CD14-positive monocyte (primary cell): ENCODE results near the gene ELAVL2. TPM values are rescaled to one million over a fixed set of nuclear protein-coding genes. Genes with fewer than 3 reads are reported as not detected.

Experiments used
- DNase-seq, 3 donors: peaks; one replicate each; pipeline ENCODE4 v3.0.0-alpha.2; 2011 to 2022
- H2AFZ ChIP-seq: 2 replicates; pipeline ENCODE4 v1.6.0; 2012; ENCODE audit warnings: mild to moderate bottlenecking, low read depth, low read length, inconsistent platforms; ENCODE audit not compliant: insufficient read depth, poor library complexity, severe bottlenecking
- H3K27ac ChIP-seq, 2 donors: 1 replicate in 1 of 2; 2 replicates in 1 of 2; pipeline ENCODE4 v1.5.1; 2012 to 2013; ENCODE audit warnings: low read length in 2 of 2, control low read depth in 1 of 2, inconsistent platforms in 1 of 2, low read depth in 1 of 2, mild to moderate bottlenecking in 1 of 2
- H3K27me3 ChIP-seq, 2 donors: one replicate each; pipeline versions ENCODE4 v1.6.0 to v1.6.1; 2011 to 2013; ENCODE audit warnings: low read length in 2 of 2; ENCODE audit not compliant: control insufficient read depth in 2 of 2, insufficient read depth in 2 of 2
- H3K36me3 ChIP-seq, 2 donors: replicated peaks in 1 of 2; 1 replicate in 1 of 2; 2 replicates in 1 of 2; pipeline versions ENCODE4 v1.5.1 to v1.6.1; 2012 to 2013; ENCODE audit warnings: low read length in 2 of 2, control low read depth in 1 of 2, inconsistent platforms in 1 of 2, mild to moderate bottlenecking in 1 of 2; ENCODE audit not compliant: insufficient read depth in 2 of 2, control insufficient read depth in 1 of 2
- H3K4me1 ChIP-seq, 2 donors: 1 replicate in 1 of 2; 2 replicates in 1 of 2; pipeline versions ENCODE4 v1.5.1 to v1.6.1; 2012 to 2013; ENCODE audit warnings: low read length in 2 of 2, control low read depth in 1 of 2, inconsistent platforms in 1 of 2, mild to moderate bottlenecking in 1 of 2, moderate library complexity in 1 of 2; ENCODE audit not compliant: insufficient read depth in 2 of 2, control insufficient read depth in 1 of 2
- H3K4me2 ChIP-seq: replicated peaks from 2 replicates; pipeline ENCODE3; 2012; ENCODE audit warnings: low read length, moderate library complexity, mild to moderate bottlenecking; ENCODE audit not compliant: poor library complexity, severe bottlenecking; ENCODE audit errors: extremely low read depth
- H3K4me3 ChIP-seq, 3 experiments: fragments of 200-600 bp in 1 of 3; sonication (generic) in 1 of 3; replicated peaks in 1 of 3; 1 replicate in 2 of 3; 2 replicates in 1 of 3; pipeline ENCODE4 v1.5.1; 2011 to 2013; ENCODE audit warnings: low read length in 3 of 3, mild to moderate bottlenecking in 3 of 3, control low read depth in 2 of 3, low read depth in 2 of 3, inconsistent platforms in 1 of 3, moderate library complexity in 1 of 3
- H3K79me2 ChIP-seq: 2 replicates; pipeline ENCODE4 v1.6.0; 2012; ENCODE audit warnings: mild to moderate bottlenecking, control low read depth, inconsistent platforms, low read length, moderate library complexity; ENCODE audit not compliant: insufficient read depth
- H3K9ac ChIP-seq: 2 replicates; pipeline ENCODE4 v1.6.0; 2017; ENCODE audit warnings: low read length, mild to moderate bottlenecking; ENCODE audit not compliant: insufficient read depth, poor library complexity, severe bottlenecking
- H3K9me3 ChIP-seq, 2 donors: replicated peaks in 1 of 2; 1 replicate in 1 of 2; 2 replicates in 1 of 2; pipeline versions ENCODE4 v1.5.1 to v1.6.1; 2012 to 2013; ENCODE audit warnings: low read length in 2 of 2, control low read depth in 1 of 2; ENCODE audit not compliant: control insufficient read depth in 1 of 2, insufficient read depth in 1 of 2
- H4K20me1 ChIP-seq: 2 replicates; pipeline ENCODE4 v1.6.0; 2012; ENCODE audit warnings: mild to moderate bottlenecking, low read length, control low read depth, moderate library complexity; ENCODE audit not compliant: insufficient read depth
- H3K27ac Mint-ChIP-seq, 7 donors: one replicate each; pipeline ENCODE4 v1.8.0; 2020; ENCODE audit warnings: mild to moderate bottlenecking in 7 of 7, mixed read lengths in 7 of 7, moderate library complexity in 6 of 7, inconsistent platforms in 2 of 7
- H3K27me3 Mint-ChIP-seq, 3 donors: one replicate each; pipeline ENCODE4 v1.8.0; 2021 to 2022; ENCODE audit warnings: low read depth in 3 of 3, mild to moderate bottlenecking in 3 of 3, mixed read lengths in 3 of 3, moderate library complexity in 3 of 3, inconsistent platforms in 1 of 3
- H3K36me3 Mint-ChIP-seq, 2 donors: one replicate each; pipeline ENCODE4 v1.8.0; 2020; ENCODE audit warnings: mixed read lengths in 2 of 2, inconsistent platforms in 1 of 2, mild to moderate bottlenecking in 1 of 2
- H3K4me1 Mint-ChIP-seq: one replicate; pipeline ENCODE4 v1.8.0; 2020; ENCODE audit warnings: mild to moderate bottlenecking, mixed read lengths
- H3K4me3 Mint-ChIP-seq, 2 donors: one replicate each; pipeline ENCODE4 v1.8.0; 2020; ENCODE audit warnings: mild to moderate bottlenecking in 2 of 2, mixed read lengths in 2 of 2, moderate library complexity in 1 of 2
- H3K9me3 Mint-ChIP-seq, 7 donors: one replicate each; pipeline ENCODE4 v1.8.0; 2020 to 2022; ENCODE audit warnings: mixed read lengths in 7 of 7, mild to moderate bottlenecking in 6 of 7, moderate library complexity in 6 of 7, inconsistent platforms in 2 of 7
- WGBS: methylation state at CpG from one replicate; pipeline ENCODE4 v1.1.5; 2013; ENCODE audit warnings: missing lambda C conversion rate; ENCODE audit not compliant: insufficient coverage; 5-methylcytosine and 5-hydroxymethylcytosine counted together
- intact Hi-C, 2 donors: fragments of 100-400 bp; cut with micrococcal nuclease; formaldehyde crosslinking; loops; one replicate each; pipeline versions ENCODE4 v1.15.0 to v1.15.1; 2023
- polyA plus RNA-seq, 3 donors: library from polyadenylated mRNA; depleted of rRNA in 1 of 3; unstranded in 2 of 3; stranded (reverse) in 1 of 3; fragments of 300-500 nt in 2 of 3; fragments of >200 nt in 1 of 3; fragmentation: Illumina TruSeq in 2 of 3; gene quantifications; 1 replicate in 2 of 3; 2 replicates in 1 of 3; pipeline ENCODE4 v1.2.3, GENCODE V29; 2012 to 2021
- TF ChIP-seq, protein P1 (sequence below): fragments of 200-600 bp; IDR thresholded peaks from one replicate; pipeline ENCODE4 v1.8.0; 2022; ENCODE audit warnings: antibody characterized with exemption, mild to moderate bottlenecking

The ELAVL2 gene
- polyA plus RNA-seq, 3 donors: not detected

- H3K4me2 ChIP-seq: no peak overlapping the region
- H3K27me3 ChIP-seq: no peaks in the 10 kb centered on the region
- H3K4me3 ChIP-seq: no peak overlapping the region
- H3K36me3 Mint-ChIP-seq: no peaks in the 10 kb centered on the region
- no peaks in the 10 kb centered on the region for H3K4me1 ChIP-seq
- H3K9me3 Mint-ChIP-seq: peaks cover 0 to 5% (median 2%) of the 10 kb centered on the region in 7 donors
- H3K4me1 Mint-ChIP-seq: no peaks in the 10 kb centered on the region
- H3K27me3 Mint-ChIP-seq: no peaks in the 10 kb centered on the region
- no peak overlapping the region for H3K27ac Mint-ChIP-seq
- TF ChIP-seq, protein P1, sequence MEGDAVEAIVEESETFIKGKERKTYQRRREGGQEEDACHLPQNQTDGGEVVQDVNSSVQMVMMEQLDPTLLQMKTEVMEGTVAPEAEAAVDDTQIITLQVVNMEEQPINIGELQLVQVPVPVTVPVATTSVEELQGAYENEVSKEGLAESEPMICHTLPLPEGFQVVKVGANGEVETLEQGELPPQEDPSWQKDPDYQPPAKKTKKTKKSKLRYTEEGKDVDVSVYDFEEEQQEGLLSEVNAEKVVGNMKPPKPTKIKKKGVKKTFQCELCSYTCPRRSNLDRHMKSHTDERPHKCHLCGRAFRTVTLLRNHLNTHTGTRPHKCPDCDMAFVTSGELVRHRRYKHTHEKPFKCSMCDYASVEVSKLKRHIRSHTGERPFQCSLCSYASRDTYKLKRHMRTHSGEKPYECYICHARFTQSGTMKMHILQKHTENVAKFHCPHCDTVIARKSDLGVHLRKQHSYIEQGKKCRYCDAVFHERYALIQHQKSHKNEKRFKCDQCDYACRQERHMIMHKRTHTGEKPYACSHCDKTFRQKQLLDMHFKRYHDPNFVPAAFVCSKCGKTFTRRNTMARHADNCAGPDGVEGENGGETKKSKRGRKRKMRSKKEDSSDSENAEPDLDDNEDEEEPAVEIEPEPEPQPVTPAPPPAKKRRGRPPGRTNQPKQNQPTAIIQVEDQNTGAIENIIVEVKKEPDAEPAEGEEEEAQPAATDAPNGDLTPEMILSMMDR: no peak
- no peaks in the 10 kb centered on the region for H4K20me1 ChIP-seq
- H3K36me3 ChIP-seq: no peaks in the 10 kb centered on the region
- no peak overlapping the region for H3K9ac ChIP-seq
- H3K9me3 ChIP-seq: no peaks in the 10 kb centered on the region
- no peak overlapping the region for H3K27ac ChIP-seq
- no peak for DNase-seq
- no peaks in the 10 kb centered on the region for H3K79me2 ChIP-seq
- H3K4me3 Mint-ChIP-seq: no peak overlapping the region
- no peak overlapping the region for H2AFZ ChIP-seq
- 60% methylated on average over 1 of the region's 3 CpGs for WGBS
- intact Hi-C loops: no loop called here
Observed at GRCh38 chr9:23739753-23740152, 86.3 kb downstream of the ELAVL2 start.

- Mint-ChIP-seq H3K27ac (no peak overlapping the region), H3K4me3 (no peak overlapping the region), H3K36me3 (no peaks in the 10 kb centered on the region), H3K27me3 (no peaks in the 10 kb centered on the region), H3K9me3 (peaks cover 0 to 6% (median 2%) of the 10 kb centered on the region in 7 donors), H3K4me1 (no peaks in the 10 kb centered on the region)
- Histone ChIP-seq H3K4me2 (no peak overlapping the region), H3K79me2 (no peaks in the 10 kb centered on the region), H4K20me1 (no peaks in the 10 kb centered on the region), H2AFZ (no peak overlapping the region), H3K9ac (no peak overlapping the region), H3K4me1 (no peaks in the 10 kb centered on the region), H3K9me3 (no peaks in the 10 kb centered on the region), H3K36me3 (no peaks in the 10 kb centered on the region), H3K27ac (no peak overlapping the region), H3K27me3 (no peaks in the 10 kb centered on the region), H3K4me3 (no peak overlapping the region)
- intact Hi-C loops: no loop called here
- DNase-seq: no peak
- TF ChIP-seq, protein P1: no peak
- 92% methylated on average over 2 of the region's 5 CpGs for WGBS
Observed at GRCh38 chr9:23736293-23736692, 89.7 kb downstream of the ELAVL2 start.
